Smooth muscle cell (in vitro differentiated cells): Measurements from ENCODE around the gene FBXL4. TPM values are rescaled to one million over a fixed set of nuclear protein-coding genes. Genes with fewer than 3 reads are reported as not detected.

ENCODE experiments used
- DNase-seq: peaks from one replicate; lab custom pipeline; 2025; ENCODE audit not compliant: unreplicated experiment; lab: John Stamatoyannopoulos, UW
- H2AFZ ChIP-seq: fragments of 200-600 bp; sonication (generic); 2 replicates; pipeline ENCODE4 v1.6.0; 2016; ENCODE audit warnings: antibody characterized with exemption, low read depth, mild to moderate bottlenecking
- H3F3A ChIP-seq: fragments of 200-600 bp; sonication (generic); 2 replicates; pipeline ENCODE4 v1.6.0; 2017; ENCODE audit warnings: antibody characterized with exemption, low read depth
- H3K27ac ChIP-seq: fragments of 200-600 bp; sonication (generic); 2 replicates; pipeline ENCODE4 v1.5.1; 2016; ENCODE audit warnings: low read depth, mild to moderate bottlenecking
- H3K27me3 ChIP-seq: fragments of 200-600 bp; sonication (generic); 2 replicates; pipeline ENCODE4 v1.6.1; 2016; ENCODE audit warnings: low read depth, mild to moderate bottlenecking
- H3K36me3 ChIP-seq: fragments of 200-600 bp; sonication (generic); 2 replicates; pipeline ENCODE4 v1.5.1; 2016; ENCODE audit warnings: low read depth
- H3K4me1 ChIP-seq: fragments of 200-600 bp; sonication (generic); 2 replicates; pipeline ENCODE4 v1.5.1; 2016; ENCODE audit warnings: low read depth
- H3K4me2 ChIP-seq: fragments of 200-600 bp; sonication (generic); 2 replicates; pipeline ENCODE4 v1.6.0; 2016; ENCODE audit warnings: mild to moderate bottlenecking
- H3K4me3 ChIP-seq: fragments of 200-600 bp; sonication (generic); 2 replicates; pipeline ENCODE4 v1.5.1; 2016; ENCODE audit warnings: mild to moderate bottlenecking
- H3K79me2 ChIP-seq: fragments of 200-600 bp; sonication (generic); 2 replicates; pipeline ENCODE4 v1.6.0; 2016; ENCODE audit warnings: low read depth, mild to moderate bottlenecking
- H3K9ac ChIP-seq: fragments of 200-600 bp; sonication (generic); 2 replicates; pipeline ENCODE4 v1.6.0; 2016; ENCODE audit warnings: low read depth
- H3K9me3 ChIP-seq: fragments of 200-600 bp; sonication (generic); replicated peaks from 2 replicates; pipeline ENCODE4 v1.5.1; 2016; ENCODE audit warnings: low read depth
- H4K20me1 ChIP-seq: fragments of 200-600 bp; sonication (generic); 2 replicates; pipeline ENCODE4 v1.6.0; 2016; ENCODE audit warnings: low read depth
- CTCF ChIP-seq: fragments of 200-600 bp; sonication (generic); IDR thresholded peaks from 2 replicates; pipeline ENCODE4 v1.5.1; 2017; ENCODE audit warnings: borderline replicate concordance, mild to moderate bottlenecking, antibody characterized with exemption; ENCODE audit not compliant: insufficient read depth, poor library complexity, severe bottlenecking
- WGBS: methylation state at CpG from one replicate; pipeline ENCODE4 v1.1.7; 2016; ENCODE audit warnings: low lambda C conversion rate; 5-methylcytosine and 5-hydroxymethylcytosine counted together
- polyA plus RNA-seq: library from polyadenylated mRNA; unstranded; fragments of >200 nt; fragmentation: Nextera tagmentation; extraction: Ambion mirVana; gene quantifications from 2 replicates; pipeline ENCODE4 v1.2.1, GENCODE V29; 2016
- total RNA-seq: library from RNA; depleted of rRNA; stranded (reverse); fragments of >200 nt; gene quantifications from 2 replicates; pipeline ENCODE4 v1.2.3, GENCODE V29; 2014

Gene FBXL4
- total and polyA plus RNA-seq, 2 experiments from 2014 or later, result 7.3 to 18.8 TPM

GRCh38 chr6:98845211-98846020 lies 102.3 kb downstream of the FBXL4 start:
- Histone ChIP-seq H3K9me3 (no peaks in the 10 kb centered on the region), H3K79me2 (no peaks in the 10 kb centered on the region), H3K27me3 (peaks cover 99% of the 10 kb centered on the region), H3K27ac (no peak overlapping the region), H3K4me3 (peak overlapping the region; percentile 43), H3F3A (no peaks in the 10 kb centered on the region), H2AFZ (no peak overlapping the region), H3K36me3 (no peaks in the 10 kb centered on the region), H3K4me2 (peak overlapping the region; percentile 84), H3K9ac (no peak overlapping the region), H3K4me1 (peaks cover 28% of the 10 kb centered on the region), H4K20me1 (no peaks in the 10 kb centered on the region)
- TF ChIP-seq CTCF, result peak; percentile 92
- peak; percentile 41 for DNase-seq
- under 1% methylated on average over 45 of the region's 50 CpGs for WGBS

- H3K9ac ChIP-seq, result no peak overlapping the region
- no peak overlapping the region for H3K27ac ChIP-seq
- 4% methylated on average over 51 of the region's 51 CpGs for WGBS
- peak overlapping the region; percentile 43 for H3K4me3 ChIP-seq
- H4K20me1 ChIP-seq, result no peaks in the 10 kb centered on the region
- no peaks in the 10 kb centered on the region for H3F3A ChIP-seq
- no peaks in the 10 kb centered on the region for H3K36me3 ChIP-seq
- no peak for TF ChIP-seq CTCF
- H3K79me2 ChIP-seq, result no peaks in the 10 kb centered on the region
- no peak for DNase-seq
- peaks cover 99% of the 10 kb centered on the region for H3K27me3 ChIP-seq
- no peaks in the 10 kb centered on the region for H3K9me3 ChIP-seq
- peaks cover 28% of the 10 kb centered on the region for H3K4me1 ChIP-seq
- H2AFZ ChIP-seq, result no peak overlapping the region
- H3K4me2 ChIP-seq, result peak overlapping the region; percentile 84
These were observed 103.2 kb downstream of the FBXL4 start for GRCh38 chr6:98844244-98845210.

- H3K27me3 ChIP-seq, result peaks cover 99% of the 10 kb centered on the region
- no peak overlapping the region for H3K9ac ChIP-seq
- H4K20me1 ChIP-seq, result no peaks in the 10 kb centered on the region
- H3K9me3 ChIP-seq, result no peaks in the 10 kb centered on the region
- no peaks in the 10 kb centered on the region for H3K79me2 ChIP-seq
- no peak overlapping the region for H3K27ac ChIP-seq
- no peaks in the 10 kb centered on the region for H3F3A ChIP-seq
- no peak overlapping the region for H3K4me3 ChIP-seq
- no peaks in the 10 kb centered on the region for H3K36me3 ChIP-seq
- no peak for DNase-seq
- no peak for TF ChIP-seq CTCF
- peak overlapping the region; percentile 45 for H3K4me2 ChIP-seq
- no peak overlapping the region for H2AFZ ChIP-seq
- H3K4me1 ChIP-seq, result peaks cover 28% of the 10 kb centered on the region
- WGBS, result 2% methylated on average over 47 of the region's 53 CpGs
These were observed 104.2 kb downstream of the FBXL4 start for GRCh38 chr6:98843271-98844243.
